Endometrium (tissue), 2 donors: Measurements from ENCODE around the gene PCIF1.
"Not testable (repeated sequence)": the region's sequence is repeated elsewhere in the genome, so short reads cannot be mapped to it uniquely, and the experiment has no call there.

Source experiments
- FAIRE-seq: peaks from 2 replicates; lab custom pipeline; 2012; peaks lifted over from hg19 to GRCh38; lab: Jason Lieb, UNC
- donor health status: control.
- donor health status: control.

Gene PCIF1

GRCh38 chr20:45967551-45968080 is 33.1 kb downstream of the PCIF1 start:
- FAIRE-seq = no peak

DNA sequence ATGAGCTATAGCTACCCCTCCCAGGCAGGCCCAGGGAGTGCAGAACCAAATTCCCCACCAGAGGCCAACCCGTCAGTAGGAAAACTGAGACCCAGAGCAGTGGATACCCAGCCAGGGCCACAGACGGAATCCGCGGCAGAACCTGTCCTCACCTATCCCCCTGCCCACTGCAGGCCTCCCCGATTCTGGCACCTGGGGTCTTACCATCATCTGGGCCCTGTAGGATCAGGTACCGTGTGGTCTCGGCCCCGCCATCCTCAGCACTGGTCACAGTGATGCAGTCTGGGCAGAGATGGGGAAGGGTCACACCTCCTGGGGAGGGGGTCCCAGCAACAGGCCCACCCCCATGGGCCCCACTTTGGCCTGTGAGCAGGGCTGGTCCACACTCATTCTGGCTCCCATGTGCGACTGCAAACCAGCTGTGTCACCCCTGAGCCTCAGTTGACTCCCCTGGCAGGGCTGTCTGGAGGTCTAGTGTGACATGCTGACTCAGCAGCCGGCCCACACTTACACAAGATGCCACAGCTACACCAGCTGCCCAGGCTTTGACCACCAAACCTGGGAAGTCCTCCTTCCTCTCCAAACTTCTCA is 33.7 kb downstream of the PCIF1 start:
- FAIRE-seq = no peak

DNA sequence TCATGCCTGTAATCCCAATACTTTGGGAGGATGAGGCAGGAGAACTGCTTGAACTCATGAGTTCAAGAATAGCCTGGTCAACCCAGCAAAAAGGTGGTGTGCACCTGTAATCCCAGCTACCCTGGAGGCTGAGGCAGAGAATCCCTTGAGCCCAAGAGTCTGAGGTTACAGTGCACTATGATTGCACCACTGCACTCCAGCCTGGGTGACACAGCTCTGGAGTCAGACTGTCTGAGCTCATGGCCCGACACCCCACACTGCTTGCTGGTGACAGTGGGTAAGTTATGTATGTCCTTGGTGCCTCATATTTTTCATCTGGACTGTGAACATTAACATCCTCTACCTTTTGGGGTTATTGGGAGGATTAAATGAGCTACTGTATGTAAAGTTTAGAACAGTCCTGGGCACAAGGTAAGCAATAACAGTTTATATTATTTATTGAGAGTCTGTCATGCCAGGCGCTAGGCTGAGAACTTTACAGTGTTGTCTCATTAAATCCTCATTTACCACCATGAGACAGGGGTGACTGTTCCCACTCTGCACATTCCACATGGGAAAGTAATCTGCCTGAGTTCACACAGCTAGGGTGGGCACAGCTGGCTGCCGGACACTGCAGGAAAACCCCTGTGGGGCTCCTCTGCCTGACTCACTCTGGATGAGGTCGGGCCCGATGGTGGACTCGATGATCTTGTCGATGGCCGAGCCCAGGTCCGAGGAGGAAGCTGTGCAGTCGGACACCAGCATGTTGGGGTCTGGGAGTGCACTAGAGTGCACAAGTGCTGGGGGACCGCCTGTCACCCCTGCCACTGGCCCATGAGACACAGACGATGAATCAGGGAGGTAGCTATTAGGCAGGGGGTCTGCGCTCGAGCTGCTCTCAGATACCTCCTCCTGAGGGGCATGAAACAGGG is 34.6 kb downstream of the PCIF1 start:
- FAIRE-seq = no peak

GRCh38 chr20:45969712-45970634 is 35.5 kb downstream of the PCIF1 start:
- FAIRE-seq = no peak

- no peak for FAIRE-seq
These were observed 36.4 kb downstream of the PCIF1 start for GRCh38 chr20:45970646-45971424.

- FAIRE-seq = no peak
These were observed 36.9 kb downstream of the PCIF1 start for GRCh38 chr20:45971425-45971674.

GRCh38 chr20:45971675-45972499 is 37.4 kb downstream of the PCIF1 start, which contains the start of gene ZNF335:
Gene ZNF335, minus strand, starts transcription at chr20:45972203. Its CDS starts 793 bp downstream, at chr20:45971410.
- FAIRE-seq = peak; percentile 88

DNA sequence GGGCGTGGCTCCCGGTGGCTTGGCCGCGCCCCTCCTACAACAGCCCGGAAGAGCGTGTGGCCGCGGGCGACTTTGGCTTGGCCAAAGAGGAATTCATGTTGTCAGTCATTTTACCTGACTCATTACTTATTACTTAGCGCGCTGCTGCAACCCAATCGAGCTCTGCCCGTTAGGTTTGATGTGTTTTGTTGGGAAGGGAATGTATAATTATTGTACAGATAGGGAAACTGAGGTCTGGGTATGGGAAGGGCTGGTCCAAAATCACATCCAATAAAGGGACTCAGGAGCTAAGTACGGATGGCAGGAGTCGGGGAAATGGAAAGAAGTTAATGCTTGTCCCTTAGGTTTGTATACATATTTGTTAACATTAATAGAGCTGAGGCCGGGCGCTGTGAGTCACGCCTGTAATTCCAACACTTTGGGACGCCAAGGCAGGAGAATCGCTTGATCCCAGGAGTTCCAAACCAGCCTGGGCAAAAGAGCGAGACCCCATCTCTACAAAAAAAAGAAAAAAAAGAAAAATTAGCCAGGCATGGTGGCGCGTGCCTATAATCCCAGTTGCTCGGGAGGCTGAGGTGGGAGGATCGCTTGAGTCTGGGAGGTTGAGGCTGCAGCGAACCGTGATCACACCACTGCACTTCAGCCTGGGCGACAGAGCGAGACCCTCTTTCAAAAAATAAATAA is 38.2 kb downstream of the PCIF1 start:
- FAIRE-seq = no peak

- no peak for FAIRE-seq
These were observed 40.5 kb downstream of the PCIF1 start for GRCh38 chr20:45974896-45975565.

DNA sequence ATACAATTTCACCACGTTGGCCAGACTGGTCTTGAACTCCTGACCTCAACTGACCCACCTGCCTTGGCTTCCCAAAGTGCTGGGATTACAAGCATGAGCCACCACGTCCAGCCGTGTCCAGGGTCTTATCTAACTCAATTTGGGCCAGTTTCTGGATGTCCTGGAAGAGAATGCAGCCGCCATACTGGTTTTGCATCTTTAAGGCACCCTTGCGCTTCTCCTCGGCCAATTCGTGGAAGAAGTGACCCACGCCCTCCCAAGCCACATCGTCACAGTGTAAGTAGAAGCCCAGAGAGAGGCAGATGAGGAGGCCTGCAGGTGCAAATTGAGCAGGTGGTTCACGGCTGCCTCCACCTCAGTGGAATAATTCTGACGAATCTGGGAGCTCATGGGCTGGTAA is 41.2 kb downstream of the PCIF1 start:
- FAIRE-seq = no peak

GRCh38 chr20:45976086-45976485 is 41.6 kb downstream of the PCIF1 start:
- FAIRE-seq = no peak

DNA sequence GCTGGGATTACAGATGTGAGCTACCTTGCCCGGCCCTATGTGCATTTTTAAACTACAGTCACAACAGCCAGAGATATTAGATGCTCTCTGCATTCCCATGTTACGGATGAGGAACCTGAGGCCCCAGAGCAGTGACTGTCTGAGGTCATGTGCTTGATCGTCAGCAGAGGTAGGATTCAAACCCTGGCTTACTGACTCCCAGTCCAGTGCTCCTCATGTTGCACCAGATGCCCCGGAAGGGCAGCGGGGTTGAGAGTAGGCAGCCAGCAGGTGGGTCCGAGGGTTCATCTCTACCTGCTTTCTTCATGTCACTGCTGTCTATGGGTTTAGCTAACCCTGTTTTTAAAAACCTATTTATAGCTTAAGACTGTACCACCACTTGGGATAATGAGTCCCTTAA is 46.8 kb downstream of the PCIF1 start:
- FAIRE-seq = no peak

DNA sequence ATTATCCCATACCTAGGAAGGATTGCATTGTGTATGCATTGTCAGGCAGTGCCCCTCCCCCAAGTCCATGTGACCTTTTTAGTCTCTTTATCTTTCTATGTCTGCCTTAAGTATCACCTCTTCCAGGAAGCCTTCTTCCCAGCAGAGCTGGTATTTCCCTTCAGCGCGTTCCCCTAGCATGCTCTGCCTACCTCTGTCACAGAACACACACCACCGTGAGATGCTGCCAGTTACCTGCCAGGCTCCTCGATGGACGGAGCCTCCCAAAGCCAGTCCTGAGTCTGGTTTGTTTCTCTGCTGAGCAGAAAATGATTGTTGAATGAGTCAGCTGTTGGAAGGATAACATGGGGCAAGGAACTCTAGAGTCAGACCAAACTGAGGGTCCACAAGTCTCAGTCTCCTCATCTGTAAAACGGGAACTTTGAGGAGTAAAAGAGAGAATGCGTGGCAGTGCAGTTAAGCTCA is 48.8 kb downstream of the PCIF1 start:
- FAIRE-seq = no peak

- FAIRE-seq = no peak
These were observed 51.1 kb downstream of the PCIF1 start for GRCh38 chr20:45985573-45985972.

GRCh38 chr20:45987108-45987780 is 52.8 kb downstream of the PCIF1 start:
- FAIRE-seq = no peak

DNA sequence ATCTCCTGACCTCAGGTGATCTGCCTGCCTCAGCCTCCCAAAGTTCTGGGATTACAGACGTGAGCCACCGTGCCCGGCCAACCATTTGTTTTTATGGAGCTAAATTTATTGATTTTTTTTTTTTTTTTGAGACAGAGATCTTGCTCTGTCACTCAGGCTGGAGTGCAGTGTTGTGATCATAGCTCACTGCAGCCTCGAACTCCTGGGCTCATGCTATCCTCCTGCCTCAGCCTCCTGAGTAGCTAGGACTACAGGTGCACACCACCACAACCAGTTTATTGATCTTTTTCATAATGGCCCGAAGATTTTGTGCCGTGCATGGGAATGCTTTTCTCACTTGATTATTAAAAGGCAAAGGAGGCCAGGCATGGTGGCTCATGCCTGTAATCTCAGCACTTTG is 54.3 kb downstream of the PCIF1 start:
- not testable (repeated sequence) for FAIRE-seq

DNA sequence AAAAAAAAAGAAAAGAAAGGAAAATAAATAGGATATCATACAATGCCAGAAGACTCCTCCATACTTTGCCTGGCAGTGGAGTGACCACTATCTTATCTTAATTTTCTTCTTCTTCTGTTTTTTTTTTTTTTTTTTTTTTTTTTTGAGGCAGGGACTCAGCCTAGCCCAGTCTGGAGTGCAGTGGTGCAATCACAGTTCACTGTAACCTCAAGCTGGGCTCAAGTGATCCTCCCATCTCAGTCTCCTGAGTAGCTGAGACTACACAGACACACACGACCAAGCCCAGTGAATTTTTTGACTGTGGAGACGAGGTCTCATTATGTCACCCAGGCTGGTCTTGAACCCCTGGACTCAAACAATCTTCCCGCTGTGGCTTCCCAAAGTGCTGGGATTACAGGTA is 57.1 kb downstream of the PCIF1 start:
- no peak for FAIRE-seq

GRCh38 chr20:45993197-45993951 is 58.9 kb downstream of the PCIF1 start:
- FAIRE-seq = no peak
